ENCODE results near the gene AXIN2.

AXIN2 gene

GRCh38 chr17:65583921-65584603, 22.6 kb upstream of the AXIN2 start:
- DNase-seq (ENCODE audit: low spot score) (no peak), FAIRE-seq (peak; percentile 74)

- DNase-seq (ENCODE audit: low spot score) (no peak), FAIRE-seq (no peak)
Observed at GRCh38 chr17:65576939-65577338, 15.5 kb upstream of the AXIN2 start.

GRCh38 chr17:65573282-65573602, 11.8 kb upstream of the AXIN2 start:
- no peak for FAIRE-seq
- DNase-seq (ENCODE audit: low spot score) = no peak

- DNase-seq (ENCODE audit: low spot score) (no peak), FAIRE-seq (no peak)
Observed at GRCh38 chr17:65572581-65573281, 11.3 kb upstream of the AXIN2 start.

GRCh38 chr17:65572186-65572580, 10.7 kb upstream of the AXIN2 start:
- FAIRE-seq (no peak), DNase-seq (ENCODE audit: low spot score) (no peak)

- no peak for DNase-seq (ENCODE audit: low spot score)
- FAIRE-seq = no peak
Observed at GRCh38 chr17:65568918-65569317, 7.5 kb upstream of the AXIN2 start.

- FAIRE-seq (no peak), DNase-seq (ENCODE audit: low spot score) (no peak)
Observed at GRCh38 chr17:65567566-65567965, 6.1 kb upstream of the AXIN2 start.

- no peak for FAIRE-seq
- DNase-seq (ENCODE audit: low spot score) = no peak
Observed at GRCh38 chr17:65565559-65565958, 4.1 kb upstream of the AXIN2 start.

GRCh38 chr17:65564793-65565192, 3.3 kb upstream of the AXIN2 start:
- DNase-seq (ENCODE audit: low spot score) (no peak), FAIRE-seq (no peak)

GRCh38 chr17:65562206-65562531, 721 bp upstream of the AXIN2 start:
- no peak for DNase-seq (ENCODE audit: low spot score)
- FAIRE-seq = peak; percentile 89

- FAIRE-seq = peak; percentile 30
- peak; percentile 87 for DNase-seq (ENCODE audit: low spot score)
Observed at GRCh38 chr17:65560628-65561451, 608 bp downstream of the AXIN2 start.

- FAIRE-seq = no peak
- DNase-seq (ENCODE audit: low spot score) = peak; percentile 66
Observed at GRCh38 chr17:65559804-65560627, 1.4 kb downstream of the AXIN2 start.

- no peak for FAIRE-seq
- no peak for DNase-seq (ENCODE audit: low spot score)
Observed at GRCh38 chr17:65559461-65559803, 2.0 kb downstream of the AXIN2 start.

- no peak for FAIRE-seq
Observed at GRCh38 chr17:65558683-65559460, 2.6 kb downstream of the AXIN2 start.

GRCh38 chr17:65558311-65558682, 3.2 kb downstream of the AXIN2 start:
- FAIRE-seq (no peak), DNase-seq (ENCODE audit: low spot score) (no peak)

More at GRCh38 chr17:65558683-65559460, 2.6 kb downstream of the AXIN2 start:
- peak; percentile 18 for DNase-seq (ENCODE audit: low spot score)

- DNase-seq (ENCODE audit: low spot score) (peak; percentile 48), FAIRE-seq (peak; percentile 90)
Observed at GRCh38 chr17:65557349-65558310, 3.8 kb downstream of the AXIN2 start.

- no peak for FAIRE-seq
- no peak for DNase-seq (ENCODE audit: low spot score)
Observed at GRCh38 chr17:65556910-65557348, 4.5 kb downstream of the AXIN2 start.

- FAIRE-seq (peak; percentile 88), DNase-seq (ENCODE audit: low spot score) (peak; percentile 80)
Observed at GRCh38 chr17:65556014-65556909, 5.2 kb downstream of the AXIN2 start.

Data from urothelium cell line (cell line).